CD14-positive monocyte (primary cell): ENCODE measurements around the gene TACC2. TPM values are rescaled to one million over a fixed set of nuclear protein-coding genes. Genes with fewer than 3 reads are reported as not detected.

ENCODE experiments used
- DNase-seq, 3 donors: peaks; one replicate each; pipeline ENCODE4 v3.0.0-alpha.2; 2011 to 2022
- H2AFZ ChIP-seq: 2 replicates; pipeline ENCODE4 v1.6.0; 2012; ENCODE audit warnings: mild to moderate bottlenecking, low read depth, low read length, inconsistent platforms; ENCODE audit not compliant: insufficient read depth, poor library complexity, severe bottlenecking
- H3K27ac ChIP-seq, 2 donors: 1 replicate in 1 of 2; 2 replicates in 1 of 2; pipeline ENCODE4 v1.5.1; 2012 to 2013; ENCODE audit warnings: low read length in 2 of 2, control low read depth in 1 of 2, inconsistent platforms in 1 of 2, low read depth in 1 of 2, mild to moderate bottlenecking in 1 of 2
- H3K27me3 ChIP-seq, 2 donors: one replicate each; pipeline versions ENCODE4 v1.6.0 to v1.6.1; 2011 to 2013; ENCODE audit warnings: low read length in 2 of 2; ENCODE audit not compliant: control insufficient read depth in 2 of 2, insufficient read depth in 2 of 2
- H3K36me3 ChIP-seq, 2 donors: replicated peaks in 1 of 2; 1 replicate in 1 of 2; 2 replicates in 1 of 2; pipeline versions ENCODE4 v1.5.1 to v1.6.1; 2012 to 2013; ENCODE audit warnings: low read length in 2 of 2, control low read depth in 1 of 2, inconsistent platforms in 1 of 2, mild to moderate bottlenecking in 1 of 2; ENCODE audit not compliant: insufficient read depth in 2 of 2, control insufficient read depth in 1 of 2
- H3K4me1 ChIP-seq, 2 donors: 1 replicate in 1 of 2; 2 replicates in 1 of 2; pipeline versions ENCODE4 v1.5.1 to v1.6.1; 2012 to 2013; ENCODE audit warnings: low read length in 2 of 2, control low read depth in 1 of 2, inconsistent platforms in 1 of 2, mild to moderate bottlenecking in 1 of 2, moderate library complexity in 1 of 2; ENCODE audit not compliant: insufficient read depth in 2 of 2, control insufficient read depth in 1 of 2
- H3K4me2 ChIP-seq: replicated peaks from 2 replicates; pipeline ENCODE3; 2012; ENCODE audit warnings: low read length, moderate library complexity, mild to moderate bottlenecking; ENCODE audit not compliant: poor library complexity, severe bottlenecking; ENCODE audit errors: extremely low read depth
- H3K4me3 ChIP-seq, 3 experiments: fragments of 200-600 bp in 1 of 3; sonication (generic) in 1 of 3; replicated peaks in 1 of 3; 1 replicate in 2 of 3; 2 replicates in 1 of 3; pipeline ENCODE4 v1.5.1; 2011 to 2013; ENCODE audit warnings: low read length in 3 of 3, mild to moderate bottlenecking in 3 of 3, control low read depth in 2 of 3, low read depth in 2 of 3, inconsistent platforms in 1 of 3, moderate library complexity in 1 of 3
- H3K79me2 ChIP-seq: 2 replicates; pipeline ENCODE4 v1.6.0; 2012; ENCODE audit warnings: mild to moderate bottlenecking, control low read depth, inconsistent platforms, low read length, moderate library complexity; ENCODE audit not compliant: insufficient read depth
- H3K9ac ChIP-seq: 2 replicates; pipeline ENCODE4 v1.6.0; 2017; ENCODE audit warnings: low read length, mild to moderate bottlenecking; ENCODE audit not compliant: insufficient read depth, poor library complexity, severe bottlenecking
- H3K9me3 ChIP-seq, 2 donors: replicated peaks in 1 of 2; 1 replicate in 1 of 2; 2 replicates in 1 of 2; pipeline versions ENCODE4 v1.5.1 to v1.6.1; 2012 to 2013; ENCODE audit warnings: low read length in 2 of 2, control low read depth in 1 of 2; ENCODE audit not compliant: control insufficient read depth in 1 of 2, insufficient read depth in 1 of 2
- H4K20me1 ChIP-seq: 2 replicates; pipeline ENCODE4 v1.6.0; 2012; ENCODE audit warnings: mild to moderate bottlenecking, low read length, control low read depth, moderate library complexity; ENCODE audit not compliant: insufficient read depth
- H3K27ac Mint-ChIP-seq, 7 donors: one replicate each; pipeline ENCODE4 v1.8.0; 2020; ENCODE audit warnings: mild to moderate bottlenecking in 7 of 7, mixed read lengths in 7 of 7, moderate library complexity in 6 of 7, inconsistent platforms in 2 of 7
- H3K27me3 Mint-ChIP-seq, 3 donors: one replicate each; pipeline ENCODE4 v1.8.0; 2021 to 2022; ENCODE audit warnings: low read depth in 3 of 3, mild to moderate bottlenecking in 3 of 3, mixed read lengths in 3 of 3, moderate library complexity in 3 of 3, inconsistent platforms in 1 of 3
- H3K36me3 Mint-ChIP-seq, 2 donors: one replicate each; pipeline ENCODE4 v1.8.0; 2020; ENCODE audit warnings: mixed read lengths in 2 of 2, inconsistent platforms in 1 of 2, mild to moderate bottlenecking in 1 of 2
- H3K4me1 Mint-ChIP-seq: one replicate; pipeline ENCODE4 v1.8.0; 2020; ENCODE audit warnings: mild to moderate bottlenecking, mixed read lengths
- H3K4me3 Mint-ChIP-seq, 2 donors: one replicate each; pipeline ENCODE4 v1.8.0; 2020; ENCODE audit warnings: mild to moderate bottlenecking in 2 of 2, mixed read lengths in 2 of 2, moderate library complexity in 1 of 2
- H3K9me3 Mint-ChIP-seq, 7 donors: one replicate each; pipeline ENCODE4 v1.8.0; 2020 to 2022; ENCODE audit warnings: mixed read lengths in 7 of 7, mild to moderate bottlenecking in 6 of 7, moderate library complexity in 6 of 7, inconsistent platforms in 2 of 7
- CTCF ChIP-seq: fragments of 200-600 bp; IDR thresholded peaks from one replicate; pipeline ENCODE4 v1.8.0; 2022; ENCODE audit warnings: antibody characterized with exemption, mild to moderate bottlenecking
- WGBS: methylation state at CpG from one replicate; pipeline ENCODE4 v1.1.5; 2013; ENCODE audit warnings: missing lambda C conversion rate; ENCODE audit not compliant: insufficient coverage; 5-methylcytosine and 5-hydroxymethylcytosine counted together
- intact Hi-C, 2 donors: fragments of 100-400 bp; cut with micrococcal nuclease; formaldehyde crosslinking; loops; one replicate each; pipeline versions ENCODE4 v1.15.0 to v1.15.1; 2023
- polyA plus RNA-seq, 3 donors: library from polyadenylated mRNA; depleted of rRNA in 1 of 3; unstranded in 2 of 3; stranded (reverse) in 1 of 3; fragments of 300-500 nt in 2 of 3; fragments of >200 nt in 1 of 3; fragmentation: Illumina TruSeq in 2 of 3; gene quantifications; 1 replicate in 2 of 3; 2 replicates in 1 of 3; pipeline ENCODE4 v1.2.3, GENCODE V29; 2012 to 2021

The TACC2 gene
- polyA plus RNA-seq, 3 donors = 0.03 TPM; not detected in 2

GRCh38 chr10:122282909-122283308 lies 293.9 kb downstream of the TACC2 start:
- Mint-ChIP-seq H3K27me3 (peaks cover 2 to 9% (median 5%) of the 10 kb centered on the region in 3 donors), H3K4me3 (no peak overlapping the region), H3K9me3 (peaks cover 0 to 2% (median 0%) of the 10 kb centered on the region in 7 donors), H3K27ac (no peak overlapping the region), H3K4me1 (no peaks in the 10 kb centered on the region), H3K36me3 (no peaks in the 10 kb centered on the region)
- intact Hi-C loops = no loop called here
- Histone ChIP-seq H3K4me2 (no peak overlapping the region), H3K4me1 (no peaks in the 10 kb centered on the region), H3K9ac (no peak overlapping the region), H2AFZ (no peak overlapping the region), H3K79me2 (no peaks in the 10 kb centered on the region), H3K27me3 (no peaks in the 10 kb centered on the region), H3K36me3 (no peaks in the 10 kb centered on the region), H3K4me3 (no peak overlapping the region), H3K9me3 (no peaks in the 10 kb centered on the region), H4K20me1 (no peaks in the 10 kb centered on the region), H3K27ac (no peak overlapping the region)
- TF ChIP-seq CTCF = no peak
- no peak for DNase-seq
- WGBS = 66% methylated on average over 7 of the region's 7 CpGs

- H3K4me3 Mint-ChIP-seq = no peak overlapping the region
- no peak overlapping the region for H3K27ac Mint-ChIP-seq
- Histone ChIP-seq H3K9ac (no peak overlapping the region), H3K27ac (no peak overlapping the region), H3K9me3 (no peaks in the 10 kb centered on the region), H3K27me3 (no peaks in the 10 kb centered on the region), H3K79me2 (no peaks in the 10 kb centered on the region), H3K4me1 (no peaks in the 10 kb centered on the region), H3K4me3 (no peak overlapping the region), H2AFZ (no peak overlapping the region), H3K4me2 (no peak overlapping the region), H3K36me3 (no peaks in the 10 kb centered on the region), H4K20me1 (no peaks in the 10 kb centered on the region)
- WGBS = 84% methylated on average over 15 of the region's 17 CpGs
- TF ChIP-seq CTCF = no peak
- H3K36me3 Mint-ChIP-seq = no peaks in the 10 kb centered on the region
- no peak for DNase-seq
- intact Hi-C loops = no loop called here
- peaks cover 0 to 2% (median 0%) of the 10 kb centered on the region in 7 donors for H3K9me3 Mint-ChIP-seq
- H3K27me3 Mint-ChIP-seq = peaks cover 2 to 6% (median 2%) of the 10 kb centered on the region in 3 donors
- H3K4me1 Mint-ChIP-seq = no peaks in the 10 kb centered on the region
Observed at GRCh38 chr10:122285506-122286444, 296.8 kb downstream of the TACC2 start.
